Left lung (tissue), 10 donors: ENCODE measurements around the gene MATN1. TPM values are rescaled to one million over a fixed set of nuclear protein-coding genes. Genes with fewer than 3 reads are reported as not detected.

Source experiments
- ATAC-seq: fragments of 200-7000 bp; cut with Tn5 transposase; one replicate; pipeline ENCODE4 v1.9.1; 2020; ENCODE audit warnings: moderate library complexity
- DNase-seq, 4 donors: peaks; one replicate each; pipeline ENCODE4 v3.0.0-alpha.2; 2013 to 2020
- H3K27ac ChIP-seq, 2 donors: fragments of 200-600 bp; sonication (generic) in 1 of 2; one replicate each; pipeline versions ENCODE4 v1.5.0 to v1.8.0; 2020 to 2021
- H3K27me3 ChIP-seq, 2 donors: fragments of 200-600 bp; sonication (generic) in 1 of 2; one replicate each; pipeline versions ENCODE4 v1.5.0 to v1.8.0; 2020 to 2021
- H3K36me3 ChIP-seq, 2 donors: fragments of 200-600 bp; sonication (generic) in 1 of 2; one replicate each; pipeline versions ENCODE4 v1.5.0 to v1.8.0; 2020 to 2021
- H3K4me1 ChIP-seq, 2 donors: fragments of 200-600 bp; one replicate each; pipeline ENCODE4 v1.8.0; 2021
- H3K4me3 ChIP-seq, 2 donors: fragments of 200-600 bp; sonication (generic) in 1 of 2; one replicate each; pipeline versions ENCODE4 v1.5.0 to v1.8.0; 2020 to 2021; ENCODE audit warnings: mild to moderate bottlenecking in 1 of 2
- H3K9me3 ChIP-seq, 2 donors: fragments of 200-600 bp; sonication (generic) in 1 of 2; one replicate each; pipeline versions ENCODE4 v1.5.0 to v1.8.0; 2020 to 2021
- CTCF ChIP-seq, 2 donors: fragments of 200-600 bp; sonication (generic) in 1 of 2; IDR thresholded peaks; one replicate each; pipeline versions ENCODE4 v1.5.0 to v1.8.0; 2021; ENCODE audit warnings: antibody characterized with exemption in 2 of 2
- intact Hi-C, 2 donors: fragments of 100-400 bp; cut with DNase I; formaldehyde crosslinking; loops; one replicate each; pipeline versions ENCODE4 v1.11.2 to v1.14.2; 2022
- polyA plus RNA-seq, 6 donors: library from polyadenylated mRNA; unstranded; fragments of 120-200 nt; gene quantifications; one replicate each; pipeline ENCODE4 v1.2.1, GENCODE V29; 2013; ENCODE audit not compliant: insufficient read length in 6 of 6
- total RNA-seq, 2 donors: library from RNA; stranded (reverse); fragmentation: NEBNext Ultra II Directional; extraction: Animal tissue kit (Norgen Biotek cat#: 25700); gene quantifications; one replicate each; pipeline ENCODE4 v1.2.1, GENCODE V29; 2021
- donor health status: DM: no; HTN: yes; CAD: no.
- donor health status: DM: no; HTN: no; CAD: no.

Gene MATN1
- total and polyA plus RNA-seq, 8 donors = 0.08 to 1.1 (median 0.43) TPM; not detected in 1

- ATAC-seq (no peak), DNase-seq (no peak)
- Histone ChIP-seq H3K27me3 (no peaks in the 10 kb centered on the region), H3K36me3 (peaks cover 0 to 9% of the 10 kb centered on the region in 2 donors), H3K9me3 (no peaks in the 10 kb centered on the region), H3K27ac (no peak overlapping the region), H3K4me1 (peaks cover 0 to 8% of the 10 kb centered on the region in 2 donors), H3K4me3 (no peak overlapping the region)
- intact Hi-C loops = loop anchor here in 1 of 2 donors (10.0 kb wide), 1 partner anchor 49 kb away; no protein-coding TSS in a partner anchor
- TF ChIP-seq CTCF (IDR thresholded peaks at IDR 0.05) = no peak
Observed at GRCh38 chr1:30726236-30726635, 2.9 kb upstream of the MATN1 start.

- intact Hi-C loops = loop anchor here in 1 of 2 donors (10.0 kb wide), 1 partner anchor 49 kb away; no protein-coding TSS in a partner anchor
- Histone ChIP-seq H3K27me3 (no peaks in the 10 kb centered on the region), H3K9me3 (no peaks in the 10 kb centered on the region), H3K4me1 (peaks cover 0 to 5% of the 10 kb centered on the region in 2 donors), H3K36me3 (peaks cover 0 to 9% of the 10 kb centered on the region in 2 donors), H3K4me3 (no peak overlapping the region), H3K27ac (no peak overlapping the region)
- DNase-seq (no peak), ATAC-seq (no peak)
- no peak for TF ChIP-seq CTCF (IDR thresholded peaks at IDR 0.05)
Observed at GRCh38 chr1:30725450-30726095, 2.2 kb upstream of the MATN1 start.

GRCh38 chr1:30724655-30725421, 1.5 kb upstream of the MATN1 start:
- intact Hi-C loops = loop anchor here in 1 of 2 donors (10.0 kb wide), 1 partner anchor 50 kb away; no protein-coding TSS in a partner anchor
- no peak overlapping the region for H3K4me3 ChIP-seq

GRCh38 chr1:30724175-30724574, 790 bp upstream of the MATN1 start:
- ATAC-seq (no peak), DNase-seq (no peak)
- H3K4me3 ChIP-seq = no peak overlapping the region
- no peaks in the 10 kb centered on the region for H3K9me3 ChIP-seq
- peaks cover 0 to 9% of the 10 kb centered on the region in 2 donors for H3K36me3 ChIP-seq
- TF ChIP-seq CTCF (IDR thresholded peaks at IDR 0.05) = no peak
- intact Hi-C loops = loop anchor here in 1 of 2 donors (10.0 kb wide), 1 partner anchor 51 kb away; no protein-coding TSS in a partner anchor
- H3K4me1 ChIP-seq = peaks cover 0 to 8% of the 10 kb centered on the region in 2 donors
- H3K27me3 ChIP-seq = no peaks in the 10 kb centered on the region
- H3K27ac ChIP-seq = no peak overlapping the region

More at GRCh38 chr1:30724655-30725421, 1.5 kb upstream of the MATN1 start:
- ATAC-seq (no peak), DNase-seq (no peak)
- Histone ChIP-seq H3K36me3 (peaks cover 0 to 9% of the 10 kb centered on the region in 2 donors), H3K9me3 (no peaks in the 10 kb centered on the region), H3K27ac (no peak overlapping the region), H3K27me3 (no peaks in the 10 kb centered on the region), H3K4me1 (peaks cover 0 to 2% of the 10 kb centered on the region in 2 donors)
- TF ChIP-seq CTCF (IDR thresholded peaks at IDR 0.05) = no peak
